NCI-H345 (cell line): ENCODE results near the gene ARHGEF17.

Experiments
- DNase-seq: peaks from one replicate; lab custom pipeline; 2025; lab: John Stamatoyannopoulos, UW

Gene ARHGEF17

DNA sequence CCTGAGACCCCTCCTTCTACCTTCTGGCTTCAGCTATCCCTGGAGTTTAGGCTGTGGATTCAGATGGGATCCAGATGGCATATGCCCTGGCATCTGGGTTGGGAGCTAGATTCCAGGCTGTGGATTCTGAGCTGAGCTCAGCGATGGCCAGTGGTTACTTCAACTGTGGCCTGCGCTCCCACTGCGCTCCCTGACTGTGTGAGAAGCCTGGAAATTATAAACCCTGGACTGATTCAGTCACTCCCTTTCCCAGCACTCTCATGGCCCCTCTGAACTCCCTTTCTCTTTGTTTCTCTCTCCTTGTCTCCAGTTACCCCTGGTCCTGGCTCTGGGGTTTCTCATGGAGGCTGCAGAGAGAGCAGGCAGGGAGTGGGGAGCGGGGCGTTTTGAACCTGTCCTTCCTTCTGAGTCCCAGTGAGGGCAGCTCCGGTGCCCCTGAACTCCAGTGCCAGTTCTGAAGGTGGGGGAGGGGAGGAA, 4.8 kb downstream of the ARHGEF17 start:
- no peak for DNase-seq

DNA sequence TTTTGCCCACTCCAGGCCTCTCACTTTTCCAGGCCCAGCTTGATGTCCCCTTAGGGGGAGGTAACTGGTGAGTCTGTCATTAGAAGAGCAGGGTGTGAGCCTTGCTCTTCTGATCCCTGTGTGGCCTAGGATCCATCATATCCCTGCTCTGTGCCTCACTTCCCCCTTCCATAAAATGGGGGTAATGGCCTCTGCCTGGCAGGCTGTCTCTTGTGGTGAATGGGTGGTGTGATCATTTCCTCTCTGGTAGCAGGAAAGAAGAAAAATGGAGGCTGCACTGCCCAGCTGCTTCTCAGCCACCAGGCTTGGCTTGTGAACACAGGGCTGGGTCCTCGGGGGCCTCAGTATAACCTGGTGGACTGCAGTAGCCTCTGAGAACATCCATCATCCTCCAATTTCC, 5.6 kb downstream of the ARHGEF17 start:
- DNase-seq, result no peak

DNA sequence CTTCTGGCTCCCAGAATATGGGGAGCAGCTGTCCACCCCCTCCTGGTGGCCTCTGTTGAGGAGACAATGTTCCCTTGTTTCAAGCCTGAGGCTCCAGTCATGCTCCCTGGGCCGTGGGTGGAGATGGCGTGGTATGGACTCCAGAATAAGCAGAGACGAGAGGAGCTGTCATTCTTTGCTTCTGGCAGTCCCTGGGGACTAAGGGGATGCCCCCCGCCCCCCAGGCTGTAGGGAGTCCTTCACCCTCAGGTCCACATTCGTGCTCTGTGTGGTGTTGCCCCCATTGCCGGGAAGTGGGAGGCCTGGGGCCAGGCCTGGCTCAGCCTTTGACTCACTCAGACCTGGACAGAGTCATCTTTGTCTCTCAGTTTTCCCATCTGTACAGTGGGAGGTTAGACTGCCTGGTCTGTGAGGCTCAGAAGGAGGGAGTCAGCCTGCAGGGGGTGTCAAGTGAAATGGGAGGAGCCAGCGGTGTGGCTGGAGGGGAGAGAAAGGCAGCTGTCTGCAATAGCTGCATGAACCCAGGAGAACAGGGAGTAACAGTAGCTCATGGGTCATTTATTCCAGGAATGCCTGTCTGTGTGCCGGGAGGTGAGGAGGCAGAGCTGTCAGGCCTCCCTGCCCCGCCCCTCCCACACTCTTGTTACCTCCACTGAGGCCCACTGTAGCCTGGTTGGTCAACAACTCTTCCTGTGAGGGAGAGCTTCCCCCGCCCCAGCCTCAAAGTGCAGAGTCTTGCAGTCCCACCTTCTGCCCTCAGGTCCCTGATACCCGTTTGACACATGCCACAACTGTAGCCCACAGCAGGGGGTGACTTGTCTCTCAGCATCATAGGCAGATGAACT, 6.3 kb downstream of the ARHGEF17 start:
- no peak for DNase-seq

DNA sequence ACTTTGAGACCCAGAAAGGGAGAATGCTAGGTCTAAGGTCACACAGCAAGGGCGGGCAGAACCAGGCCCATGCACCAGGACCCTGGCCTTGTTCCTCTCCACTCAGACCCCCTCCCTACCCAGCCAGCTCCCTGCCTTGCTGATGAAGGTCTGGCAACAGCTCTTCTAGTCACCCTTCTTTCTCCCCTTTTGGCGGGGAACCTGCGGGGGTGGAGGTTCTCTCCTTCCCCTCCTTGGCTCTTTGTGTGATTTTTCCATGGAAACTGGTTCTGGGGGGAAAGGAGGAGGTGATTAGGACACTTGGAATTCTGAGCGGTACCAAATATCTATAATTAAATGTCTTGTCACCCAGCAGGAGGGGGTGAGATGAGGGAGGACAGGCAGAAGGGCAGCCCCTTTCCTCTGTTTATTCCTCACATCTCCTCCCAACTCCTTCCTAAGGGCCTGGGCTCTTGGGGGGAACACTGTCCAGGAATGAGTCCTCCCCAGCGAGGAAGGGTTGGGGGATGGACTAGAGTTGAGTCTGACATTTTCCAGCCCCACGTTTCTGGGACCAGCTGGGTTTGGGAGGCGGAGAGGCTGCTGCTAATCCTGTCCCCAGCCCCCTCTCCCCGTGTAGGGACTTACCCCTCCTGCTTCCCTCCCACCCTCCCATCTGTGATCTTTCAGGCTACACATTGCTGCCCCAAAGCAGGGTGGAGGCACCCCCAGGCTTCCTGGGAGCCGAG, 7.4 kb downstream of the ARHGEF17 start:
- no peak for DNase-seq

DNA sequence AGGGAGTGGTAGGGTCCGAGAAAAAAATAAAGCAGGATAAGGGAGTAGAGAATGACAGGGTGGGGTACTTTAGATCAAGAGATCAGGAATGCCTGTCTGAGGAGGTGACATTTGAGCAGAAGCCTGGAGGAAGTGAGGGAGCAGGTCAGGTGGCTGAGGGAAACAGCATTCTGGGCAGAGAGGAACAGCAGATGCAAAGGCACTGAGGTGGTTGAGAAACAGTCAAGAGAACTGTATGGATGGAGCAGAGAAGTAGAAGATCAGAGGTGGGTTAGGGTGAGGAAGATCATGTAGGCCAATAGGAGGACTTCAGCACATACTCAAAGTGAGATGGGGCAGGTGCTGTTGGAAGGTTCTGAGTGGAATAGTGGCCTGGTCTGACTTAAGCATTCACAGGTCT, 8.3 kb downstream of the ARHGEF17 start:
- DNase-seq, result no peak

DNA sequence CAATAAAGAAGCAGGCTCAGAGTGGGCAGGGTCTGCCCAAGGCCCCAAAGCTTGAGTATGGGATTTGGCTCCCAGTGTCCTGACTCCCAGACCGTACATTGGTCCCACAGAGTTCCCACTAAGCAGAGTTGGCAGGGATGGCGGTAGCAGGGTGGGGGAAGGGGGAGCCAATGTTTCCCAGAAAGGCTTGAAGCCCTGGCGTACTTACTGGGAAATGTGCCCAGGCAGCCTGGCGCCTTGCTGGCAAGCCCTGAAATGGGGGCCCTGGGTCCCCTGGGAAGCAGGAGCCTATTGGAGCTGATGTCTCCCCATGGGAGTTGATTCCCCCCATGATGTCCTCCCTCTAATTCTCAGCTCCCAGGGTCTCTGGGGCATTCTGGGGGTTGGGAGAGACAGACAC, 9.3 kb downstream of the ARHGEF17 start:
- no peak for DNase-seq

DNA sequence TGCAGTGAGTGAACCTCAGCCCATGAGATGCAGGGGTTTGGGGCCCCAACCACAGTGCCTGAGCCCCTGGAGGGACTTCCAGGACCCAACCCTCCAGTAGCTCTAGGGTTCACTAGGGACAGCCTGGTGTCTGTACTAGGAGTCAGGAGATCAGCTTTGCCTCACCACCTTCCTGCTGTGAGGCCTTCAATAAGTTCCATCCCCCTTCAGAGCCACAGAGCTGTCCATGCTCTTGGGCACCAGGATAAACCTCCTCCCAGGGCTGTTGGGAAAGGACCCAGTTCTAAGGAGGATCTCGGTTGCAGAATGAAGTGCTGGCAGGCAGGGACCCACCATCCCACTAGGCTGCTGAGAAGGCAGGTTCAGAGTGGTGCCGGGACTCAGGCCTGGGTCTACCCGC, 9.7 kb downstream of the ARHGEF17 start:
- no peak for DNase-seq

DNA sequence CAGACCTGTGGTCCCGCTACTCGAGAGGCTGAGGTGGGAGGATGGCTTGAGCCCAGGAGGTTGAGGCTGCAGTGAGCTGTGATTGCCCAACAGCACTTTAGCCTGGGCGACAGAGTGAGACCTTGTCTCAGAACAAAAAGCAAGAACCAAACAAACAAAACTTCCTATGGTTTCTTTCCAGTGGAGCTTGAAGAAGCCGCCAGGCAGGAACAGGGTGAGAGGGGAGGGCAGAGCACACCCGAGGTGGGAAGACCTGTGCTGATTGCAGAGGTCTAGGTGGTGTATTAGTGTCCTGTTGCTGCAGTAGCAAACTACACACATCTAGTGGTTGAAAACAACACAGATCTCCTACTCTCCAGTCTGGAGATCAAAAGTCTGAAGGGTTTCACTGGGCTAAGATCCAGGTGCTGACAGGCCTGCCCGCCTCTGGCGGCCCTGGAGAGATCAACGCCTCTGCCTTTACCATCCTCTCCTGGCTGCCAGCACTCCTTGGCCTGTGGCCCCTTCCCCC, 10.5 kb downstream of the ARHGEF17 start:
- DNase-seq, result no peak

DNA sequence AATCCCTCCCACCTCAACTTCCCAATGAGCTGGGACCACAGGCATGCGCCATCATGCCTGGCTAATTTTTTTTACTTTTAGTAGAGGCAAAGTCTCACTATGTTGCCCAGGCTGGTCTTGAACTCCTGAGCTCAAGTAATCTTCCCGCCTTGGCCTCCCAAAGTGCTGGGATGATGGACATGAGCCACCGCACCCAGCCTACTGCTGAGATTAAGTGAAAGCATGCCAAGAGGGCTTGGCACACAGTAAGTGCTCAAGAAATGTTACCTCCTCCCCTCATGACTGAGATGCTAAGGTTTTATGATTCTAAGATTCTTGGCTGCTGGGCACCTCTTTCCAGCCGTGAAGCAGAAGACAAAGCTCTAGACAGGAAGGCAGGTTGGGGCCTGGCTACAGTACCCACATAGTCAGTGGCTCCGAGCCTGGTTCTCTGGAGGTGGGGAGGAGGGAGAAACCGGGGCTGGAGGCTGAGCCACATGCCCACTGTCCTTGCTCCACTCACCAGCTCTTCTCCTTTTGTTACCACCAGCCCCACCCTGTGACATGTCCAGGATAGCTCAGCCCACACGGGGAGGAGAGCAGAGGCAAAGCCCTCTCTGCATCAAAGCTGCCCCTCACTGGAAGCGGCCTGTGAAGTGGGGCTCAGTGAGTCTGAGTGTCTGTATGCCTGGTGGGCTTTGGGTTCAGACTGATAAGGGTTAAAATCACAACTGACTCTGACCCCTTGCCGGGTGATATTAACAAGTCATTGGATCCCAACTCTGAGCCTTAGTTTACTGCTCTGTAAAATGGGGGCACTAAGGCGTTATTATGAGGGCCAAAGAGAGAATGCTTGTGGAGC, 12.9 kb downstream of the ARHGEF17 start:
- DNase-seq, result no peak

DNA sequence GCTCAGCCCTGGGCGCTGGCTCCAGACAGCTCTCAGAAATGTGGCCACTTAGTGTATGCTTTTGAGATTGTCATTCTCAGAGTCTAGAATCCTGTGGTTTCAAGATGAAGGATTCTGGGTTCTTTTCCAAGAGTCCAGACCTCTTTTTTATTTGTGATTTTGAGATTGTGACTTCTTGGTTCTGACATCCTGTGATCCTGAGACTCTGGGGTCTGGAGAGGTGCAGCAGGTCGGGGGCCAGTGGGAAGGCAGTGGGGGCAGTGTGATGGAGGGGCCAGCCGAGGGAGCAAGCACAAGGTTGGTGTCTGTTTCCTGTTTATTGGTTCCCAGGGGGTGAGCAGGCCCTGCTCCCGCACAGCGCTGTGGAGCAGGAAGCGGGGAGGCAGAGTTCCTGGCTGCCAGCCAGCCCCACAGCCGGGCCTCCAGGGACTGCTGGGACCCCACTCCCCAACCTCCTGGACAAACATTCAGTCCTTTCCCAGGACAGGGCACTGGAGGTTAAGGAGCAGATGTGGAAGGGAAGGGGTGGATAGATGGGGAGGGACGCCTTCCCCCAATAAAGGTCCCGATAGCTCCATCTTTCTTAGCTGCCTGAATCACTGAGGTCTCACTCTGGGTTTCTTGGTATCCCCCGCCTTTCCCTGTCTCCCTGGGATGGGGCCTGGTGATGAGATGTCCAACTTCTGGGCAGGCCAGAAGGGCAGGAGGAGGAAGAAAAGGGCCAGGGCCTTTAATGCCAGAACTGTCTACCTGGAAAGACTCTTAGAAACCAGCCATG, 13.7 kb downstream of the ARHGEF17 start:
- DNase-seq, result no peak

DNA sequence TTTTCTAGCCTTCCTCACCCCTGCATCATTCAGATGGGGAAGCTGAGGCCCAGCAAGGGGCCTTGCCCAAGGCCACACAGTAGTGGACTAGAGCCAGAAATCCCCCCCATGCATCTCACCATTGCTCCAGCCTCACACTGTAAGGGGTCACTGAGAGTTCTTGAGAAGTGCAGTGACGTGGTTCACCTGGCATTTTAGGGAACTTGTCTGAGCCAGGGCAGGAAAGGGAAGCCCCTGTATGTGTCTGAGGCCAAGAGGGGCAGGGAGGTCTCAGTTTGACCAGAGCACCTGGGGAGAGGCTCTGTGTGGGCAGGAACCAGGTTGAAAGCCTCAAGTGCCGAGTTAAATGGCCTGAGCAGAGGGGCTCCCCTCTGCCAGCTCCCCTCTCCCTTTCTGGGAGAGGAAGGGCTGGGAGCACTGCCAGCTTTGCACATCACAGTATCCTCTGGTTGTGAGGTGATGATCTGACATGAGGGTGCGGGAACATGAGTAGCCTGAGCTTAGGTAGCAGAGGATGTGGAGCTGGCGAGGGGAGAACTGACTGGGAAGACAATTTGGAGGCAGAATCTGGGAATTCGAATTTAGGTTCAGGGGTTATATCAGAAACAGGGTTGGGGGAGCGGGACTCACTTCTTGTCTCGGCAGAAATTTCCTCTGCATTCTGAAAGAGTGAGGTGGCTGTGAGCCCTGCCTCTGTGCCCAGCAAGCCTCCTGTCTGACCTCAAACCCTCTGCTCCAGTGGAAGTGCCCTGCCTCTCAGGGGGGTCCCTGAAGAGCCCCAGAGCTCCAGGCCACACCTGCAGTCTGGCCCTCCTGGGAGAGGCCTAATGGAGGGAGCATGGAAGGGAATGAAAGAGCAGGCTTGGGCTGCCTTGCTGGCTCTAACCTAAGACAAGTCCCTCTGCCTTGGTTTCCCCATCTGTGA, 14.6 kb downstream of the ARHGEF17 start:
- DNase-seq, result no peak

DNA sequence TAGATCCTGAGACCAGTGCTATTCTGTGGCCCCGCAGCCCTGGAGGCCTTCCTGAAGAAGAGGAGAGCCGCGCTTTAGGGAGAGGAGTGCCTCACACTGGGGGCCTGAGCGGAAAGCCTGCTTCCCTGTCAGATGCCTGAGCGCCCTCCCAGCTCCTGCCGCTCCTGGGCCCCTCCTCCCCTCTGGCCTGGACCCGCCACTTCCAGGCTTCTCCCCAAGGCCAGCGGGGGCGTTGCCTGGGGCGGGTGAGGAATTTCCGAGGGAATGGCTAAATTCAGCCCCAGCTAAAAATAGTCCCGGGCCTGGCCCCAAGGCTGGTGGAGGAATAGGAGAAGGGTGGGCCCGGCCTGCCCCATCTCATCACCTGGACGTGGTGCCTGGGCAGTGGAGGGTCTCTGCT, 15.4 kb downstream of the ARHGEF17 start:
- DNase-seq, result no peak

DNA sequence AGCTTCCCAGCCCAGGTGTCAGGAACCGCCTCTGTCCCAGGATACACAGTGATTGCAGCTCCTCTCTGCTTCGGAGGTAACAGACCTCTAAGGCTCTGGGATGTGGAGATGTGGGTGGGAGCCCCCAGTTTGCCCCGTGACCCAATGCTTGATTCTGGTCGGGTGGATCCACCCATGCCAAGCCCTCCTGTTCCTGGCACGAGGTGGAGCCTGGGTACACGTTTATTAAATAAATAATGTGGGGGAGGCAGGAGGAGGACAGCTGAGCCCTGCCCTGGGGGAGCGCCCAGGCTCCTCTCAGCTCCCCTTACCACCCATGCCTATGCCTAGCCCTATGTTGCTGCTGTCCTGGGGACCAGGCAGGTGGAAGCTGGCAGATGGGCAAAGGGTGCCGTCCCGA, 16.0 kb downstream of the ARHGEF17 start:
- no peak for DNase-seq

DNA sequence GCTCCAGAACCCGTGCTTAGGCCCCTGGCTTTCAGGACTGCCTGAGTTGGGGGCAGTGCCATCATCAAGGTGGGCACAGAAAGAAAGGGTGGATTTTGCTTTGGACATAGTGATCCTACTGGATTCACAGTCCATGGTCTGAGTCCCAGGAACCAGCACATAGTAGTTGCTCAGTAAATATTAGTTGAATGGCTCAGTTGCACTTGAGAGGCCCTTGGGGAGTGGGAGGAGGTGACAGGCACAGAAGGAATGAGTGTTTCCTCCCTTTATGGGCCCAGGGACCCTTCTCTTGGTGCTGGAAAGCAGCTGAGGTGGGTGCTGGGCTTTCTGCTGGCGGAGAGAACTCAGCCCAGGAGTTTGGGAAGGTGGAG, 16.6 kb downstream of the ARHGEF17 start:
- no peak for DNase-seq

DNA sequence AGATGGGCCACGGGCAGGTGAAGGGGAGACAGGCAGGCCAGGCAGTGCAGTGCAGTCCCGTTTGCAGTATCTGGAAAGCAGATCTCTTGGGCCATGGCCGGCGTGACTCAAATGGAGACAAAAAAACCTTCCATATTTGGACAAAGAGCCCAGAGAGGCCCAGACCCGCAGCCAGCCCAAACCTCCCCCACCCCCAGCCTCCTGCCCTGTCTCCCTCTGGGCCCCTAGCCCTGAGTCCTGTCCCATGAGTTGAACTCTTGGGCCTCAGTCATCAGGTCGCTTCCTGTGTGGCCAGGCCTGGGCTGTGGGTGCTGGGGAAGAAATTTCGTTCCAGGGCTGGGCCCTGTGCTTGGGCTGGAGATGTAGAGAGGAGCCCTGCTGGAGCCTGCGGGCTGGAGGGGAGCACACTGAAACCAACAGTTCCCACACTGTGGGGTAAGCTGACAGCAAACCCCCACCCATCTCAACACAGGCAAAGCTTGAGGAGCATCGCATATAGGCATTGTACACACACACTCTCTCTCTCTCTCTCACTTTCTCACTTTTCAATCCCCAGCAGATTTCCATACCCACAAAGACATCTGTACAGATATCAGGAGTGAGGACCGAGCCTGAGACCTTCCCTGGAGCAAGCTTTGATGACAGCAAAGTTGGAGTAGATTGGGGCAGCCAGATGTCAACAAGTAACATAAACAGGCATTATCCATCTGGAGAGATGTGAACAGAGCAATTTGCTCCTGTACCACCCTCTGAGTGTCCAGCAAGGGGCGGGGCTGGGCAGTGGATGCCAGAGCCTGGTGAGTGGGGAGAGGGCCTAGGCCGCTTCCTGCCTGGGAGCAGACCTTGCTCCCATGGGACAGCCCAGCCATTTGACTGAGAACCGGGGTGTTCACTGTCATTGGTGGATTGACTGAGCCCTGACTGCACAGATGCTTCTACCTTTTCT, 17.2 kb downstream of the ARHGEF17 start:
- no peak for DNase-seq

DNA sequence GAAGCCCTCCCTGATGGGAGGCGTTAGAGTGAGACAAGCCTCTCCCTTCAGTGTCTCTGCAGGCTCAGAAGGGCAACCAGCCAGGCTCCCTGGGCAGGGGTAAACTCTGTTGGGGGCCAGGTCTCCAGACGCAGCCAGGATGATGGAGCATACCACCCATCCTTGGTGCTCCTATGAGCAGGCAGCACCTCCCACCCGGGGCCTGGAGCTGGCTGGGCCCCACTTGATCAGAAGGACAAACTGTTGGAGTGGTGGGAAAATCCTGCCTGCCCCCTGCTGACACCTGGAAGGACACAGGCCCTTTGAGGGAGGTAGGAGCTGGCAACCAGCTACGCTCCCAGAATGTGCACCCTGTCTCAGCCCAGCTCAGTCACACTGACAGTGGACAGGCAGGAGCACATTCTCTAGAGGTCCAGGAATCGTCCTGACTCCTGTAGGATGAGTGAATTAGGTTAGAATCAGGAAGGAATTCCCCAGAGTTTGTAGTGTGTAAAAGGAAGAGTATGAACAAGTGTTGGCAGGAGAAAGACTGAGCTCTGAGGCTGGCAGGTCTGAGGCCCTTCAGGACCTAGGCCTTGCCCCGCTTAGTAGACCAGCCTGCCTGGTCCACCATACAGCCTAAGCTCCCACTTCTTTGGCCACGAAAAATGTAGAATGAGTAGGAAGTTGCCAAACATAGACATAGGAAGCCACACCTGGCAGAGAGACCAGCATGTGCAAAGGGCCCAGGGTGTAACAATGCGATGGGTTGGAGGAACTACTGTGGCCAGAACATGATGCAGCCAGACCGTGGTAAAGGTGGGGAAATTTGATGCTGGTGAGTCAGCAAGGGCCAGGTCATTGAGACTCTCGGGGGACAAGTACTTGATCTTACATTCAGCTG, 19.1 kb downstream of the ARHGEF17 start:
- DNase-seq, result no peak

DNA sequence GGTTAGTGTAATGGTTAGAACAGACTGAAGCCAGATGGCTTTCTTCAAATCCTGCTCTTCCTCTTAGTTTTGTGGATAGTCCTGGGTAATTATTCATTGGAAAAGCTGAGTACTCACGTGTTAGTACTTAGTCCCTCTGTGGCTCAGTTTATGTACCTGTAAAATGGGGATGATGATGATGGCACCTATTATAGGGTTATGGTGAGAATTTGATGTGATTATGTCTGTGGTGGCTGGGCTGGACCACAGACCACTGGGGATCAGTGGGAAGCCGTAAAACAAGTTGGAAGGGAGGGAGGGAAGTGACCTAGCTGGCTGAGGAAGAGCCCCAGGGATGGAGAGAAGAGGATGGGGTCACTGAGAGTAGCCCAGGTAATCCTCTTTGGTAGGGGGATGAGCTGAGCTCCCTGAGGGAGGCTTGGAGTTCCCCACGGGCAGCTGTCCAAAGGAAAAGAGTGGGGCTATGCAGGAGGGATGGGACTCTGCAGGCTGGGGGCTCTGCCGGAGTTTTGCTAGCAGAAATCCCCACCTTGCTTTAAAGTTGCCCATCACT, 19.8 kb downstream of the ARHGEF17 start:
- DNase-seq, result no peak

DNA sequence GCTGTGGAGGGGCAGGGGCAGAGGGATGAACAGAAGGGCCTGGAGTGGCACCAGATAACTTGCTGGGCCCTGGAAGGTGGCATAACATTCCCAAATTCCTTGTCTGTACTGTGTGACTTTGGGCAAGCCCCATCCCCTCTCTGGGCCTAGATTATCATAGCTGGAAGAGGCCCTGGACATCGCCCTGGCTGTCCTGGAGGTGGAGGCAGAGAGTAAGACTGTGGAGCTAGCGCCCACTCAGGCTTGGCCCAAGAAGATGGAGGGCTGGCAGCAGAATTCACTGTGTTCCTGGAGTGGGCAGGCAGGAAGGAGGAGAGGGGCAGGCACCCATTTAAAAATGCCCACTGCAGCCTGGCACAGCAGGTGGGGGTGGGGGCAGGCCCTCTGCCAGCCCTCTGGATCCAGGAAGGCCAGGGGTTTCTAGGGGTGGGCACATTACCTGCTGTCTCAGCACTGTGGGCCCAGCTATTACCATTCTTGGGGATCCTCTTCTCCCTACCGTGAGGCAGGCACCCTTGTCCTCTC, 22.6 kb downstream of the ARHGEF17 start:
- no peak for DNase-seq
